Brain microvascular endothelial cell (primary cell): Measurements from ENCODE around the gene ALKBH5.
A peak's percentile ranks its signal among the peaks of the same experiment; 100 is the strongest.

ENCODE experiments used
- DNase-seq: peaks from one replicate; pipeline ENCODE4 v3.0.0-alpha.2; 2020
- H3K27ac ChIP-seq: fragments of 250-450 bp; sonication (Bioruptor Pico); 2 replicates; pipeline ENCODE4 v1.5.1; 2020; ENCODE audit warnings: mild to moderate bottlenecking, moderate library complexity
- H3K27me3 ChIP-seq: fragments of 250-450 bp; sonication (Bioruptor Pico); replicated peaks from 2 replicates; pipeline ENCODE4 v1.5.1; 2020; ENCODE audit warnings: mild to moderate bottlenecking
- H3K36me3 ChIP-seq: fragments of 250-450 bp; sonication (Bioruptor Pico); replicated peaks from 2 replicates; pipeline ENCODE4 v1.5.1; 2020; ENCODE audit warnings: mild to moderate bottlenecking
- H3K4me3 ChIP-seq: 2 replicates; pipeline ENCODE4 v1.5.1; 2011; ENCODE audit warnings: low read depth, mild to moderate bottlenecking, control low read depth, low read length, moderate library complexity
- CTCF ChIP-seq: IDR thresholded peaks from 2 replicates; pipeline ENCODE4 v1.5.1; 2011; ENCODE audit warnings: low read depth, mild to moderate bottlenecking, moderate library complexity, low read length, control low read depth, inconsistent platforms; ENCODE audit errors: missing control alignments
- in situ Hi-C: cut with HindIII; loops from 2 replicates; pipeline ENCODE4 v1.10.0; 2017; ENCODE audit warnings: low sequenced_read_pairs, low pct_ligation_motif_present

The ALKBH5 gene

GRCh38 chr17:18151290-18151689 is 32.3 kb upstream of the ALKBH5 start:
- Histone ChIP-seq H3K27ac (no peak overlapping the region), H3K27me3 (no peaks in the 10 kb centered on the region), H3K4me3 (no peak overlapping the region), H3K36me3 (no peaks in the 10 kb centered on the region)
- no peak for TF ChIP-seq CTCF
- in situ Hi-C loops, result no loop called here
- DNase-seq, result no peak

GRCh38 chr17:18155179-18155578 is 28.4 kb upstream of the ALKBH5 start:
- Histone ChIP-seq H3K4me3 (no peak overlapping the region), H3K27ac (no peak overlapping the region), H3K27me3 (no peaks in the 10 kb centered on the region), H3K36me3 (no peaks in the 10 kb centered on the region)
- no peak for DNase-seq
- TF ChIP-seq CTCF, result no peak
- in situ Hi-C loops, result no loop called here

- no peak for DNase-seq
- TF ChIP-seq CTCF, result no peak
- H3K4me3 ChIP-seq, result no peak overlapping the region
- no peaks in the 10 kb centered on the region for H3K36me3 ChIP-seq
- H3K27me3 ChIP-seq, result no peaks in the 10 kb centered on the region
- in situ Hi-C loops, result no loop called here
- no peak overlapping the region for H3K27ac ChIP-seq
These were observed 27.3 kb upstream of the ALKBH5 start for GRCh38 chr17:18156171-18156975.

DNA sequence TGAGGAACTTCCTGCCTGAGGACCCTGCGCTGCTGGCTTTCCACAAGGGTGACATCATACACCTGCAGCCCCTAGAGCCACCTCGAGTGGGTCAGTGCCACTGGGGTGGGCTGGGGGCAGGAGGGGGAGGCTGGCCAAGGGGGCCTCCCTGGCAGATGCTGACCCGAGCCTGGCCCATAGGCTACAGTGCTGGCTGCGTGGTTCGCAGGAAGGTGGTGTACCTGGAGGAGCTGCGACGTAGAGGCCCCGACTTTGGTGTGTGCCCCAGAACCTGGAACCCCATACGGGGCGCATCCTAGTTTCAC is 26.7 kb upstream of the ALKBH5 start:
- H3K36me3 ChIP-seq, result no peaks in the 10 kb centered on the region
- no peak overlapping the region for H3K4me3 ChIP-seq
- no peaks in the 10 kb centered on the region for H3K27me3 ChIP-seq
- TF ChIP-seq CTCF, result no peak
- in situ Hi-C loops, result no loop called here
- no peak for DNase-seq
- no peak overlapping the region for H3K27ac ChIP-seq

- Histone ChIP-seq H3K4me3 (no peak overlapping the region), H3K27ac (no peak overlapping the region), H3K27me3 (no peaks in the 10 kb centered on the region), H3K36me3 (no peaks in the 10 kb centered on the region)
- TF ChIP-seq CTCF, result no peak
- in situ Hi-C loops, result no loop called here
- no peak for DNase-seq
These were observed 26.2 kb upstream of the ALKBH5 start for GRCh38 chr17:18157354-18157985.

DNA sequence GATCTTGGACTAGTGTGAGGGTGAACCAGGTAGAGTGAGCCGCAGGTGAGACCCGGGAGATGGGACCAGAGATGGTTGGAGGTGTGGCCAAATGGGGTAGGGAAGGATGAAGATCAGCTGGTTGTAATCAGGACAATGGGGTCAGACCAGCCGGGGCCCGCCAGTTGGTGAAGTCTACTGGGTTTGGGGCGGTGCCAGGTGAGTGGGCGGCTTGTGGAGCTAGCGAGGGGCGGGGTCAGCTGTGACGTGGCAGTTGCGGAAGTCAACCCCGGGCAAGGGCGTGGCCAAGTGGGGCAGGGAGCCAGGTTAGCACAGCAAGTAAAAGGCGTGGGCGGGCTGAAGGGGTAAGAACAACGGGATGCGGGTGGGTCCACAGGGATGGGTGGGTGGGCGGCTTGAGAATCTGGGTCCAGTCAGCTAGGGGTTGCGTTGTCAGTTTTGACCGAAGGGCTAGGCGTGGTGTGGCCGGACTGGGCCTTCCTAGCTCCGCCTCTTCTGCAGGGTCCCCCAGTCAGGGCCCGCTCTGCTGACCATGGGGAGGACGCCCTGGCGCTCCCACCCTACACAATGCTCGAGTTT is 25.5 kb upstream of the ALKBH5 start:
- no peaks in the 10 kb centered on the region for H3K27me3 ChIP-seq

More for the DNA sequence above, 25.5 kb upstream of the ALKBH5 start:
- DNase-seq, result peak; percentile 86
- H3K27ac ChIP-seq, result no peak overlapping the region
- in situ Hi-C loops, result no loop called here
- no peaks in the 10 kb centered on the region for H3K36me3 ChIP-seq
- H3K4me3 ChIP-seq, result peak overlapping the region; percentile 49
- TF ChIP-seq CTCF, result no peak
